HEK293 (cell line): ENCODE measurements around the gene BICD1.
A peak's percentile ranks its signal among the peaks of the same experiment; 100 is the strongest.

ENCODE experiments used
- ATF2 ChIP-seq: fragments of 450-650 bp; formaldehyde crosslinking; IDR thresholded peaks from 2 replicates; pipeline ENCODE4 v1.5.1; 2016; ENCODE audit warnings: missing biosample characterization, missing genetic modification characterization, low read depth
- BCL11B ChIP-seq: fragments of 450-650 bp; formaldehyde crosslinking; IDR thresholded peaks from 2 replicates; pipeline ENCODE4 v1.5.1; 2016; ENCODE audit warnings: low read depth, missing biosample characterization, missing genetic modification characterization
- HOXD13 ChIP-seq: sonication (generic); formaldehyde crosslinking; IDR thresholded peaks from 2 replicates; pipeline ENCODE4 v1.8.0; 2022; ENCODE audit warnings: missing genetic modification reagents, borderline replicate concordance
- MYNN ChIP-seq: fragments of 450-650 bp; formaldehyde crosslinking; IDR thresholded peaks from 2 replicates; pipeline ENCODE4 v1.5.1; 2016; ENCODE audit warnings: missing biosample characterization, missing genetic modification characterization, borderline replicate concordance
- PATZ1 ChIP-seq: fragments of 450-650 bp; formaldehyde crosslinking; IDR thresholded peaks from 2 replicates; pipeline ENCODE4 v1.5.1; 2016; ENCODE audit warnings: missing biosample characterization, missing genetic modification characterization
- PBX3 ChIP-seq: sonication (generic); formaldehyde crosslinking; IDR thresholded peaks from 2 replicates; pipeline ENCODE4 v1.8.1; 2022; ENCODE audit warnings: mild to moderate bottlenecking, moderate library complexity, missing genetic modification reagents
- PRDM1 ChIP-seq: fragments of 450-650 bp; formaldehyde crosslinking; IDR thresholded peaks from 2 replicates; pipeline ENCODE4; 2016; ENCODE audit warnings: missing biosample characterization, missing genetic modification characterization
- SP2 ChIP-seq: fragments of 450-650 bp; formaldehyde crosslinking; IDR thresholded peaks from 2 replicates; pipeline ENCODE4 v1.5.1; 2016; ENCODE audit warnings: missing biosample characterization, missing genetic modification characterization
- SP3 ChIP-seq: fragments of 450-650 bp; formaldehyde crosslinking; IDR thresholded peaks from 2 replicates; pipeline ENCODE4 v1.5.1; 2016; ENCODE audit warnings: missing biosample characterization, missing genetic modification characterization
- SP7 ChIP-seq: fragments of 450-650 bp; formaldehyde crosslinking; IDR thresholded peaks from 2 replicates; pipeline ENCODE4 v1.5.1; 2016; ENCODE audit warnings: missing biosample characterization, missing genetic modification characterization
- ZBTB10 ChIP-seq: fragments of 450-650 bp; formaldehyde crosslinking; IDR thresholded peaks from 2 replicates; pipeline ENCODE4 v1.5.1; 2016; ENCODE audit warnings: missing biosample characterization, missing genetic modification characterization
- ZIC2 ChIP-seq: fragments of 450-650 bp; formaldehyde crosslinking; IDR thresholded peaks from 2 replicates; pipeline ENCODE4 v1.5.1; 2016; ENCODE audit warnings: missing biosample characterization, missing genetic modification characterization
- ZNF10 ChIP-seq: fragments of 450-650 bp; formaldehyde crosslinking; IDR thresholded peaks from 2 replicates; pipeline ENCODE4 v1.5.1; 2017; ENCODE audit warnings: missing biosample characterization, missing genetic modification characterization
- ZNF121 ChIP-seq: fragments of 450-650 bp; formaldehyde crosslinking; IDR thresholded peaks from 2 replicates; pipeline ENCODE4 v1.5.1; 2016; ENCODE audit warnings: missing biosample characterization, missing genetic modification characterization
- ZNF138 ChIP-seq: fragments of 450-650 bp; formaldehyde crosslinking; IDR thresholded peaks from 2 replicates; pipeline ENCODE4 v1.5.1; 2016; ENCODE audit warnings: missing biosample characterization, missing genetic modification characterization, borderline replicate concordance
- ZNF2 ChIP-seq: fragments of 450-650 bp; formaldehyde crosslinking; IDR thresholded peaks from 2 replicates; pipeline ENCODE4 v1.5.1; 2016; ENCODE audit warnings: missing biosample characterization, missing genetic modification characterization
- ZNF214 ChIP-seq: fragments of 450-650 bp; formaldehyde crosslinking; IDR thresholded peaks from 2 replicates; pipeline ENCODE4 v1.5.1; 2017; ENCODE audit warnings: missing biosample characterization, mild to moderate bottlenecking, missing genetic modification characterization, borderline replicate concordance
- ZNF26 ChIP-seq: fragments of 450-650 bp; formaldehyde crosslinking; IDR thresholded peaks from 2 replicates; pipeline ENCODE4 v1.5.1; 2016; ENCODE audit warnings: missing biosample characterization, missing genetic modification characterization
- ZNF37A ChIP-seq: fragments of 450-650 bp; IDR thresholded peaks from 2 replicates; pipeline ENCODE4 v1.5.1; 2018; ENCODE audit warnings: missing biosample characterization, missing genetic modification characterization
- ZNF391 ChIP-seq: fragments of 450-650 bp; formaldehyde crosslinking; IDR thresholded peaks from 2 replicates; pipeline ENCODE4 v1.5.1; 2016; ENCODE audit warnings: low read depth, missing biosample characterization, missing genetic modification characterization, borderline replicate concordance
- ZNF398 ChIP-seq: fragments of 450-650 bp; formaldehyde crosslinking; IDR thresholded peaks from 2 replicates; pipeline ENCODE4 v1.5.1; 2017; ENCODE audit warnings: missing biosample characterization, missing genetic modification characterization
- ZNF423 ChIP-seq: fragments of 450-650 bp; formaldehyde crosslinking; IDR thresholded peaks from 2 replicates; pipeline ENCODE4 v1.5.1; 2016; ENCODE audit warnings: missing biosample characterization, missing genetic modification characterization
- ZNF48 ChIP-seq: fragments of 450-650 bp; formaldehyde crosslinking; IDR thresholded peaks from 2 replicates; pipeline ENCODE4 v1.5.1; 2016; ENCODE audit warnings: missing biosample characterization, missing genetic modification characterization
- ZNF513 ChIP-seq: fragments of 450-650 bp; IDR thresholded peaks from 2 replicates; pipeline ENCODE4 v1.5.1; 2018; ENCODE audit warnings: missing biosample characterization, missing genetic modification characterization
- ZNF544 ChIP-seq: fragments of 450-650 bp; formaldehyde crosslinking; IDR thresholded peaks from 2 replicates; pipeline ENCODE4 v1.5.0; 2017; ENCODE audit warnings: missing biosample characterization, missing genetic modification characterization
- ZNF664 ChIP-seq: fragments of 450-650 bp; formaldehyde crosslinking; IDR thresholded peaks from 2 replicates; pipeline ENCODE4 v1.5.1; 2016; ENCODE audit warnings: missing biosample characterization, missing genetic modification characterization
- ZNF707 ChIP-seq: fragments of 450-650 bp; formaldehyde crosslinking; IDR thresholded peaks from 2 replicates; pipeline ENCODE4 v1.5.1; 2016; ENCODE audit warnings: missing biosample characterization, missing genetic modification characterization
- ZNF792 ChIP-seq: fragments of 450-650 bp; formaldehyde crosslinking; IDR thresholded peaks from 2 replicates; pipeline ENCODE4 v1.5.1; 2016; ENCODE audit warnings: missing biosample characterization, missing genetic modification characterization

BICD1 gene

GRCh38 chr12:32115404-32116104 lies 8.9 kb downstream of the BICD1 start (continued):
- TF ChIP-seq SP2 (tag by site-specific recombination) = no peak
- no peak for TF ChIP-seq ZNF792
- TF ChIP-seq ATF2 (tag by site-specific recombination) = peak; percentile 37; the same call in 1 of the 2 replicates
- TF ChIP-seq ZNF26 (tag by site-specific recombination) = no peak
- no peak for TF ChIP-seq ZNF544 (tag by site-specific recombination)
- no peak for TF ChIP-seq ZNF423 (tag by site-specific recombination)
- no peak for TF ChIP-seq ZNF138 (tag by site-specific recombination)
- 0 out of 2 replicates have a peak, but pooled peaks have one; percentile 10 for TF ChIP-seq ZIC2 (tag by site-specific recombination)
- no peak for TF ChIP-seq ZNF391 (tag by site-specific recombination)
- TF ChIP-seq BCL11B (tag by site-specific recombination) = no peak
- no peak for TF ChIP-seq ZNF664
- TF ChIP-seq HOXD13 = no peak
- no peak for TF ChIP-seq ZNF707
- 0 out of 2 replicates have a peak, but pooled peaks have one; percentile 29 for TF ChIP-seq MYNN
- TF ChIP-seq ZNF398 (tag by site-specific recombination) = no peak
- no peak for TF ChIP-seq ZNF48
- peak; percentile 74; the same call in 1 of the 2 replicates for TF ChIP-seq PRDM1 (tag by site-specific recombination)
- no peak for TF ChIP-seq ZBTB10
- no peak for TF ChIP-seq ZNF513
- no peak for TF ChIP-seq ZNF10 (tag by site-specific recombination)
- no peak for TF ChIP-seq SP3 (tag by site-specific recombination)
- no peak for TF ChIP-seq ZNF37A (tag by site-specific recombination)
- TF ChIP-seq ZNF214 (tag by site-specific recombination) = no peak
- TF ChIP-seq ZNF2 (tag by site-specific recombination) = no peak
- peak; percentile 51; the same call in 1 of the 2 replicates for TF ChIP-seq PATZ1 (tag by site-specific recombination)
- no peak for TF ChIP-seq ZNF121 (tag by site-specific recombination)
- TF ChIP-seq SP7 (tag by site-specific recombination) = peak; percentile 87
- no peak for TF ChIP-seq PBX3
